A673 (cell line): Measurements from ENCODE around the gene ARHGEF28.

ENCODE experiments used
- EZH2 ChIP-seq: fragments of 200-600 bp; sonication (generic); IDR thresholded peaks from 2 replicates; pipeline ENCODE4 v1.6.1; 2017; ENCODE audit warnings: borderline replicate concordance, low read depth, mild to moderate bottlenecking, mixed read lengths, antibody characterized with exemption, low read length; ENCODE audit not compliant: poor library complexity, severe bottlenecking
- TF ChIP-seq, protein P1 (sequence below): fragments of 300-800, 200-600 bp; sonication (generic); conservative IDR thresholded peaks from 2 replicates; pipeline ENCODE4 v1.5.1; 2017; ENCODE audit warnings: low read depth, mild to moderate bottlenecking, antibody characterized with exemption, low read length, moderate library complexity, mixed read lengths

DNA sequence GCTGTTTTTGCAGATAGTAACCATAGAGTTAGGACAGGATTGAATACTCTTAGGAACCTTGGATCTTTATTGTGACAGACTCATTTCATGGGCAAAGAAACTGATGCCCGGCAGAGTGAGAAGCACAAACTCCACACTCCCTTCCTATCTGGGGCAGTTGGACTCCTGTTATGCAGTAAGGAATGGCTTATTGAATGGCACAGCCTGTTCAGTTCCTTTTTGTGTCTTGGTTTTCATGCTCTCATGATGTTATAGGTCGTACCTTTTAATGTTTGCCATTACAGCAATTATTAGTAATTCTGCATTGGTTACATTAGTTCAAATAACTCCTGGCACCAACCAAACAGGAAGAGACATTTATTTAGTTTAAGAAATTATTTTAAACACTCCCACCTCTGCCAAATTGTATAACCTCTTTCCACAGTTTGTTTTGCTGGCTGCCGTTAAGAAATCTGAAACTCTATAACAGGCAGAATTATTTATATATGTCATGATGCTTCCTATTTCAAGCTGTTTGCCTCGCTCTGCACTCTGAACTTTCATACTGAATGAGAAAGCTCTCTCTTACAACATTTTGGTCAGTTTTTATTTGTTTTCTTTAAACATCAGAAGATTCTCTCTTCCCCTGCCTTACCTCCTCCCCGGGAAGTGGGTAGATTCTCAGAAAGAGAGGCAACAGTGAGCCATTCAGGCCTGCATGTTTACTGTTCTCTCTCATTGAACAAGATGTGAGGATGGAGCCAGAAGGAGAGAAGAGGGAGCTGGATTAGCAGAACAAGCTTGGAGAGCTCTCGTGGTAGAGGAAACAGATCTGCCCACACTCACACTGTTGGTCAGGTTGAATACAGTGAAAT lies 144.4 kb downstream of the ARHGEF28 start:
- TF ChIP-seq, protein P1, sequence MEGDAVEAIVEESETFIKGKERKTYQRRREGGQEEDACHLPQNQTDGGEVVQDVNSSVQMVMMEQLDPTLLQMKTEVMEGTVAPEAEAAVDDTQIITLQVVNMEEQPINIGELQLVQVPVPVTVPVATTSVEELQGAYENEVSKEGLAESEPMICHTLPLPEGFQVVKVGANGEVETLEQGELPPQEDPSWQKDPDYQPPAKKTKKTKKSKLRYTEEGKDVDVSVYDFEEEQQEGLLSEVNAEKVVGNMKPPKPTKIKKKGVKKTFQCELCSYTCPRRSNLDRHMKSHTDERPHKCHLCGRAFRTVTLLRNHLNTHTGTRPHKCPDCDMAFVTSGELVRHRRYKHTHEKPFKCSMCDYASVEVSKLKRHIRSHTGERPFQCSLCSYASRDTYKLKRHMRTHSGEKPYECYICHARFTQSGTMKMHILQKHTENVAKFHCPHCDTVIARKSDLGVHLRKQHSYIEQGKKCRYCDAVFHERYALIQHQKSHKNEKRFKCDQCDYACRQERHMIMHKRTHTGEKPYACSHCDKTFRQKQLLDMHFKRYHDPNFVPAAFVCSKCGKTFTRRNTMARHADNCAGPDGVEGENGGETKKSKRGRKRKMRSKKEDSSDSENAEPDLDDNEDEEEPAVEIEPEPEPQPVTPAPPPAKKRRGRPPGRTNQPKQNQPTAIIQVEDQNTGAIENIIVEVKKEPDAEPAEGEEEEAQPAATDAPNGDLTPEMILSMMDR: no peak
- TF ChIP-seq EZH2: no peak
